Measurements from ENCODE around the gene NTM.

NTM gene

GRCh38 chr11:131601586-131601985 lies 231.2 kb downstream of the NTM start:
- no peak for DNase-seq (ENCODE audit: low read depth, low spot score)

GRCh38 chr11:131602431-131602830 lies 232.0 kb downstream of the NTM start:
- DNase-seq (ENCODE audit: low read depth, low spot score): no peak

DNA sequence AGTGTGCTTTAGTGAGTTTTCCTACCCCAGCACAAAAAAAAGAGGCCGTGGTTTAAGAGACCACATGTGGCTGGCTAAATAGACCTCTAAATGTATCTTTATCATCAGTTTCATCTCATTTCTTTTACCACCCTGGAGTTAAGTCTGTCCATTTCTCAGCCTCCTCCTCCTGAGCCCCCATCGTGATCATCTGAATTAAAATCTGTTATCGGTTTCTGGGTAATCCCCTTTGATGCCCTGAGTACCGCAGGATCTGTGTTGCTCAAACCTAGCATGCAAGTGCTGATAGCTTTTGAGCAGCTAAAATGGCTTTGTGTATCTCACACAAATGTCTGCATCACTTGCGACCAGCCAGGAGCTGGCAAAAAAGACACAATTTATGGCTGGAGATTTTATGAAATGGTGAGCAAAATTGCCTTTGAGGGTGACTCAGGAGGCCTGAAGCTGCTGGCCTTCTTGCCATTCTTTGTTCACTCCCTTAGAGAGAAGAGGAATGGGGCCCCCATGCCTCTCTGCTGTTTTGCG lies 236.5 kb downstream of the NTM start:
- no peak for DNase-seq (ENCODE audit: low read depth, low spot score)

DNA sequence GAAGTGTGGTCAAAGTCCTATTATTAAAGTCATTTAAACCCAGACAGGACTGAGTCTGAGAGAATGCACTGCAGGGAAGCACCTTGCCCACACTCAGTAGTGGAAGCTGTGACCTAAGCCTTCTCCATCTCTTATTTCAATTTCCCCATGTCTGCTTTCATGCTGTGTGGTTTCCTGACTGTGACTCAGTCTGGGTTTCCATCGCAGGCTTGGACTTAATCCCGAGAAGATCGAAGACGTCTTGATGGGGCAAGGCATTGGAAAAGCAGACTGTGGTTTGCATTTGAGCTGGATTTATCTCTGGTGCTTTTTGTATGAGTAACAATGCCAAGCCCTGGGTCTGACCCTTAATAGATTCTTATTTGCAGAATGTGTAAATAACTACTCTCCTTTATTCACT lies 238.9 kb downstream of the NTM start:
- no peak for DNase-seq (ENCODE audit: low read depth, low spot score)

DNA sequence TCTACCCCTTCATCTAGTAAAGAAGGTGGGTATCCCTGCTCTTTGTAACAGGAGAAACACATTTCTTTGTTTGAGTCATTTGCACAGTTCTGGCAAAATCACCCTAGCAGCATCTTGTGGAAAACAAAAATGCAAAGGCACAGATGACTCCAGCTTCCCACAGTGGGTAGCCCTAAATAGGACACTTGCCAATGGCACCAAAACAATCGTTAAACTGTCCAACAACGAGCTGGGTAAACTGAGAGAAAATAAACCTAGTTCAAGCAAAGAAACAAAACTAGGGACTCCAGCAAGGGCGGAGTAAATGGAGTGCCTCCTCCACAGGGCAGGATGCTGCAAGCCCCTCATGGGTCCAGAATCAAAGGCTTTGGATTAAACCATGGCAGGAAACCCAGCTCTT lies 239.5 kb downstream of the NTM start:
- no peak for DNase-seq (ENCODE audit: low read depth, low spot score)

GRCh38 chr11:131611322-131611721 lies 240.9 kb downstream of the NTM start:
- no peak for DNase-seq (ENCODE audit: low read depth, low spot score)

GRCh38 chr11:131612533-131612932 lies 242.1 kb downstream of the NTM start:
- DNase-seq (ENCODE audit: low read depth, low spot score): no peak

DNA sequence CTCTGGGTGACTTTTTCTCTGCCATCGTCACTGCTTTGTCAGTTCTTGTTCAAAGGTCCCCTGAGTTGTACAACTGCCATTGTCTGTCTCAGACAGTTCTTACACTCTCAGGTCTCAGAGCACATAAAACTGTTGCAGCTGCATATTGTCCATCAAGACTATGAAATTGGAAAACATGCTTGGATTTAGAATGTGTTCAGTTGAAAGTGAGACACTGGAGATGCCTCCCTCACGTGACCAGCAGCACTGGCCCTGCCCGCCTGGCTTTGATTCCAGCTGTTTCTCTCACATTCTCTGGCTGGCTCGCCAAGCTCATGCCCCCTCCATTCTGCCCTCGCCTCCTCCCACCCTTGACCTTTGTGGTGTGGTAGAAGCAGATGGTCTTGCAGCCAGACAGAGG lies 244.2 kb downstream of the NTM start:
- no peak for DNase-seq (ENCODE audit: low read depth, low spot score)

DNA sequence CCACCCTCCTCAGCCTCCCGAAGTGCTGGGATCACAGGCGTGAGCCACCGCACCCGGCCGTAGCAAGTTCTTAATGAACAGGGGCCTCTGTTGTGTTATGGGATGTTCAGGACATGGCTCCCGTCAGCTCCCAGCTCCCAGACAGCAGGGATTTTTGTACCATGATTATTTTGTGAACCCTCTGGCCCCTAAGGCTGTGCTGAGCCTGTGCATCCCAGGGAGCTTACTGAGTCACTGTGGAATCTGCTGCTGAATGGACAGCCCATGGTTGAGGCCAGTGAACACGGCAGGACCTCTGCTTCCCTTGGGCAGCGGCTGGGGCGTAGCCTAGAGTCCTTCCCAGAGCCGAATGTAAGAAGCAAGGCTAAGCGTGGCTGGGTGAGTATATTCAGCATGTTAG lies 245.2 kb downstream of the NTM start:
- DNase-seq (ENCODE audit: low read depth, low spot score): no peak

DNA sequence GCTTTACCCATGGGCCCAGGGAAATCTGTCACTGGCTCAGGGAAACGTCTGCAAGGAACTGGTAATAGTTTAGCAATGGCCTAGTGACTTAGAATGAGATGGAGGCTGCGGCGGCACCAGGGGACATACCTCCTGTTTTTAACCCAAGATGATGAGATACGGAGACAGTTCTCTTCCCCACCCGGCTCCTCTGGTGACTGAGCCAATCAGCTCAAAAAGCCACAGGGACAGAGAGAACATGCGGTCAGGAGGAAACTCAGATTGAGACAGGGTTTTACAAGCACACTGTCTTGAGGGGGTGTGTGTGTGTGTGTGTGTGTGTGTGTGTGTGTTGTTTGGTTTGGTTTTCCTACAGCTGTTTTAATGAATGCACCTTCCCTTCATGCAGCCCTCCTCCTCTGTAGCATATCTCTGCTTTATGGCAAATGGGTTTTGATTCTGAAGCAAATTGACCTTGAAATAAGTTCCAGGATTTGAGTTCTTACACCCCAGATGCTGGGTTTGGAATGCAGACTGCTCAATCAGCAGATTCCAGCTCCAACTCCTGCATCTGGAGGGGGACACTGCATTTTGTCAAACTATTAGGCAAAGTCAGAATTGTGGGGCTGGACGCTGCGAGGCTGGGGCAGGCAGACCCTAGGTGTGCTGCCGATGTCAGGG lies 246.2 kb downstream of the NTM start:
- DNase-seq (ENCODE audit: low read depth, low spot score): no peak

DNA sequence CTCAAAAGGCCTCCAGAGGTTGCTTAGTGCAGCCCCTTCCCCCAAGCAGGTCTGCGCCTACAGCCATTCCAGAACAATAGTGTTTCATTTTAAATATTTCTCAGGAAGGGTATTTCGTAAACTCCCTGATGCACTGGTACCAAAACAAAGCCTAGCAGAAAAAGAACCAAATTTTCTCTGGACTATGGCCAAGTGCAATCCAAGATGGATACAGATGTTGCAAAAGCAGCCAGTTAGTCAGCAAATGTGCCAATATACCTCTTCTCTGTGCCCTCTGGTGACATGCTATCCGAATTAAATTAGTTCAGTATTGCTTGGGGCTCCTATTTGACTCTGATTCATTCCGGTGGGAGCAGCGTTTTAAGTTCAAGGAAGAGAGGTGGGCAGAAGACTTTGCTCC lies 247.8 kb downstream of the NTM start:
- no peak for DNase-seq (ENCODE audit: low read depth, low spot score)

- DNase-seq (ENCODE audit: low read depth, low spot score): no peak
Measured at GRCh38 chr11:131622193-131622592, 251.8 kb downstream of the NTM start.

GRCh38 chr11:131624531-131624930 lies 254.1 kb downstream of the NTM start:
- no peak for DNase-seq (ENCODE audit: low read depth, low spot score)

DNA sequence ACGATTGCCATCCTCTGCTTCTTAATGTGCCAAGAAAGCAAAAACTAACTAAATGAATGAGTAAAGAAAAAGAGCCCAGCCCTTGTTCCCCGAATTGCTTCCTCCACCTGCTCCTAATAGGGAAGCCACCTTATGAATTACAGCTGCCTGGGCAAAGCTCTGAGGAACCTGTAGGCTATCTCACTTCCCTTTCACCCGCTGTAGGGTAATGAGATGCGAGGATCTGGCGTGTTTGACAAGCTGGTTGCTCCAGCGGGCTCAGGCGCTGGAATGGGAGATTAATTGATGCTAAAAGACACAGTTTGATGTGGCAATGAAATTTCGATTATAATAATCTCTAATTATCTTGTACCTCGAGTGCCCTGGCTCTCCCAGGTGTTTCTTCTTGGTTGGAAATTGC lies 256.4 kb downstream of the NTM start:
- no peak for DNase-seq (ENCODE audit: low read depth, low spot score)

DNA sequence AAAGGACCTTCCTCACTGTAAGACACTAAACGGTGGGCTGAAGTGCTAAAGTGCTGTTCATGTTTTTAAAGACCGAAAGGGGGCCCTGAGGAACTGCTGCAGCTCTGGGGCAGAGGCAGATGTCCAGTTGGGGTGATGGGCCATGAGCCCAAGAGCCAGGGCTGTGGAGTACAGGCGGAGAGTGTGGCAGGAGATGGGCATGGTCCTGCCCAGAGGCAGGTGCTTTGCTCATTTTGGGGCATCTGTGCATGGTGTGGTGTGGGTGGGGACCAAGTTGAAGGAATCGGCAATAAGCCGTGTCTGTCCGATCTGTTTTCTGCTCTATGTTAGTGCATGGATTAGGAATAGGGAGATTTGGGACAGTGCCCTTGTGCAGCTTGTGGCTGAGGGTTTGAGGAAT lies 258.3 kb downstream of the NTM start:
- DNase-seq (ENCODE audit: low read depth, low spot score): no peak

DNA sequence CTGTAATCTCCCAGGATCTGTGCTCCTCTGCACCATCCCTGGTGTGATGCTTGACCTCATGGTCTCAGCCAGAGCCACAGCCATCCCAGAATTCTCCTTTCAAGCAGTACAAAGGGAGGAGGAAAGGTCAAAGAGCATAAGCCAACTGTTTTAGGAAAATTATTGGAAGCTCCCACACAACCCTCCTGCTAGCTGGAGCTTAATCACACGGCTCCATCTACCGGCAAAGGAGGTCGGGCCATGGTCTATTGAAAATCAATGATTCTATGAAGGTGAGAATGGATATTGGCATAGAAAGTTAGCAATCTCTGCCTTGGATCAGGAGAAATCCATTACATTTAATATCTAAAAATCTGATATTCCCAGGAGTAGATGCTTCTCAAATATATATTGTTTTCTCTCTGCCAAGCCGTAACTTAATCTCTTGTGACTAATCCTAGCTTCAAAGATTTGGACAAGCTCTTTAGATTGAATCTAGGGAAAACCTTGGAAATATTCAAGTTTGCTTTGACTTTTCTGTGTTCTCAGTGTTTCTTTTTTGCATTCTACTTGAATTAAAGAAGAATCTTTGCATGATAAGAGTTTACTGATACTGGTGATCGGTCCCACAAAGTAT lies 259.6 kb downstream of the NTM start:
- no peak for DNase-seq (ENCODE audit: low read depth, low spot score)

DNA sequence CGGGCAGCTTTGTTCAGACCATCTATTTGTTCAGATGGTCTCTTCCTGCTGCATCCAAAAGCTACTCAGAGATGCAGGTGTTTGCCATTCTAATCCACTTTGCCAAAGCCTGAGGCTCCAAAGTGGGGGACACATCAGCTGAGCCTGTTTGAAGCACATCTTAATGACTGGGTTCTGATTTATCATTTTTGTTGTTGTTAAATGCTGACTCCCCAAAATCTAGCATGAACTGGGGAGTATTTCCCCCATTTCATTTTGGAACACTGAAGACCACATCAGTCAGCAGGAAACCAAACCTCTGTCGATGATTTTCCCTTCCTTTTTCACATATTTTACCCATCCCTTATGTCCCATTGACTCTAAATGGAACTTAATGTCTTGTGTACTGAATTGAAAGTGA lies 262.6 kb downstream of the NTM start:
- no peak for DNase-seq (ENCODE audit: low read depth, low spot score)

GRCh38 chr11:131633921-131634715 lies 263.7 kb downstream of the NTM start:
- no peak for DNase-seq (ENCODE audit: low read depth, low spot score)

- no peak for DNase-seq (ENCODE audit: low read depth, low spot score)
Measured at GRCh38 chr11:131637469-131638175, 267.2 kb downstream of the NTM start.

DNA sequence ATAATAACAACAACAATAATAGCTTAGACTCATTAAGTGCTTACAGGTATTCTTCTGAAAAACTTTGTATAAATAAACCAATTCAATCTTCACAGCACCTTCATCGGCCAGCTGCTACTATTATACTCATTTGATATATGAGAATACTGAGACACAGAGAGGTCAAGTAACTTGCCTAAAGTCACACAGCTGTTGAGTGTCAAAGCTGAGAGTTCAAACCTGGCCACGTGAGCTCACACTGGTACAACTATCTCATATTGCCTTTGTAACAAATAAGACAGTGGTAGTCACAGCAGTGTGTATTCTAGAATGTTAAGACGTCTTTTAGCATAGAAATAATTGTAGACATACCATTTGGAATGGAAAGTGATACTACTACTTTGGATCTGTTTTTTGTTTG lies 268.5 kb downstream of the NTM start:
- DNase-seq (ENCODE audit: low read depth, low spot score): no peak

DNA sequence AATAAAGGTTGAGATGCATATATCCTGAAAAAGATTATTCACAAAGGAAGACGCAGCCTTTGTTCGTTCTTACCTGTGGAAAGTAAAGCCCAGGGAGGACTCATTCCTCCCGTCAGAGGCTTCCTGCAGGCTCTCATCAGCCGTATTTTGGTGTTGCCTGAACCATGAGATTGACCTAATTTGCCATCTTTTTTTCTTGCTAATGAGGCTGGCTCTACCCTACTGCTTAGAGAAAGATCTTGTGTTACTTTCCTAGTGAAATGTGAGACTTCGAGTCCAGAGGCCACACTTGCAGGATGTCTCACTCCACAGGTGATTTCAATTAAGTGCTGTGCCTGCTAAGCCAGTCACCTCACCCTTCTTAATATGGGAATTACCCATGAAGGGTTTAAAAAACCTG lies 269.9 kb downstream of the NTM start:
- no peak for DNase-seq (ENCODE audit: low read depth, low spot score)
